ENCODE results near the gene ERGIC1. TPM values are rescaled to one million over a fixed set of nuclear protein-coding genes. Genes with fewer than 3 reads are reported as not detected.

ERGIC1 gene
- total RNA-seq, 1 experiment from 2014 or later: 77.0 TPM

DNA sequence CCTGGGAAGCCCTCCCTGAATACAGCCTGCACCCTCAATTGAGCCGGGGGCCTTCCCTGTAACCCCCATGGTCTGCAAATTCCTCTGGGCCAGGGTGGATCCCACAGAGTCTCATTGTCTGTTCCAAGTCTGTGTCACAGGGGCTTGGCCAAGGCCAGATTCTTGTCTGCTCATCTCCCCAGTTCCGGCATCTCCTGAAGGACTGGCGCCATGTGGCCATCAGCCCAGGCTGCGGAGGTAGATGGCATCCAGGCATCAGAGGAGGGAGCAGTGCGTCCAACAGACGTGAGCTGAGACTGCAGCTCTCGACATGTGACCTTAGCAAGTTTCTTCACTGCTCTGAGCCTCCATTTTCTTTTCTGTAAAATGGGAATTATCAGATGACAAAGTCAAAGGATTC, 87.9 kb downstream of the ERGIC1 start:
- Histone ChIP-seq H4K5ac (ENCODE audit: insufficient read length, low read depth, low read length) (no peak overlapping the region), H3K18ac (ENCODE audit: insufficient read length, low read depth, low read length) (no peak overlapping the region), H3K4me2 (ENCODE audit: insufficient read depth, insufficient read length, low read length) (no peak overlapping the region), H3T11ph (ENCODE audit: low read length) (no peak overlapping the region), H3K4me1 (ENCODE audit: insufficient read depth, low read length) (no peaks in the 10 kb centered on the region), H2BK12ac (ENCODE audit: insufficient read length, low read depth, low read length) (no peak overlapping the region), H2AK5ac (ENCODE audit: insufficient read length, low read length) (no peak overlapping the region), H3K9ac (ENCODE audit: extremely low read depth, insufficient read length, low read length) (no peak overlapping the region), H3K79me2 (ENCODE audit: insufficient read depth, low read length) (no peaks in the 10 kb centered on the region), H2AFZ (ENCODE audit: low read length) (no peak overlapping the region), H3K4ac (ENCODE audit: low read depth, low read length) (no peak overlapping the region), H2BK5ac (ENCODE audit: insufficient read length, low read length) (no peak overlapping the region), H2BK20ac (ENCODE audit: low read depth, low read length, poor library complexity, severe bottlenecking) (no peak overlapping the region), H2BK120ac (ENCODE audit: low read depth, low read length, poor library complexity, severe bottlenecking) (no peak overlapping the region), H4K91ac (ENCODE audit: insufficient read length, low read depth, low read length) (no peak overlapping the region), H2BK15ac (ENCODE audit: low read depth, low read length) (no peak overlapping the region), H3K23ac (ENCODE audit: insufficient read length, low read depth, low read length) (no peak overlapping the region), H3K27me3 (ENCODE audit: insufficient read depth, low read length) (no peaks in the 10 kb centered on the region), H3K56ac (ENCODE audit: insufficient read length, low read depth, low read length) (no peak overlapping the region), H3K27ac (ENCODE audit: insufficient read length, low read depth, low read length) (no peak overlapping the region), H3K79me1 (ENCODE audit: insufficient read depth, low read depth, low read length, poor library complexity, severe bottlenecking) (no peaks in the 10 kb centered on the region), H3K23me2 (ENCODE audit: insufficient read length, low read depth, low read length, poor library complexity, severe bottlenecking) (no peaks in the 10 kb centered on the region), H4K8ac (replicated peaks; ENCODE audit: insufficient read length, low read depth, low read length) (no peak overlapping the region), H4K20me1 (ENCODE audit: control insufficient read depth, insufficient read depth, insufficient read length) (no peaks in the 10 kb centered on the region), H3K14ac (ENCODE audit: insufficient read depth, low read length) (no peak overlapping the region), H3K9me3 (ENCODE audit: control insufficient read depth, low read depth, low read length) (no peaks in the 10 kb centered on the region)
- Mint-ChIP-seq H3K4me3 (no peak overlapping the region; a peak in 1 of 5 replicates), H3K9me3 (no peaks in the 10 kb centered on the region), H3K27ac (peak overlapping the region in 1 of 3 experiments; percentile 17; a peak in 2 of 7 replicates), H3K4me1 (no peaks in the 10 kb centered on the region), H3K27me3 (ENCODE audit: low read depth) (no peaks in the 10 kb centered on the region), H3K36me3 (ENCODE audit: insufficient read depth in 1 of 3, low read depth in 3 of 3) (peaks cover 15 to 65% (median 55%) of the 10 kb centered on the region in 3 experiments)
- no CpG with 5 or more reads among the region's 7 CpGs for WGBS (ENCODE audit: extremely low coverage, insufficient read length, low lambda C conversion rate)
- DNase-seq: no peak
- TF ChIP-seq, protein P1, sequence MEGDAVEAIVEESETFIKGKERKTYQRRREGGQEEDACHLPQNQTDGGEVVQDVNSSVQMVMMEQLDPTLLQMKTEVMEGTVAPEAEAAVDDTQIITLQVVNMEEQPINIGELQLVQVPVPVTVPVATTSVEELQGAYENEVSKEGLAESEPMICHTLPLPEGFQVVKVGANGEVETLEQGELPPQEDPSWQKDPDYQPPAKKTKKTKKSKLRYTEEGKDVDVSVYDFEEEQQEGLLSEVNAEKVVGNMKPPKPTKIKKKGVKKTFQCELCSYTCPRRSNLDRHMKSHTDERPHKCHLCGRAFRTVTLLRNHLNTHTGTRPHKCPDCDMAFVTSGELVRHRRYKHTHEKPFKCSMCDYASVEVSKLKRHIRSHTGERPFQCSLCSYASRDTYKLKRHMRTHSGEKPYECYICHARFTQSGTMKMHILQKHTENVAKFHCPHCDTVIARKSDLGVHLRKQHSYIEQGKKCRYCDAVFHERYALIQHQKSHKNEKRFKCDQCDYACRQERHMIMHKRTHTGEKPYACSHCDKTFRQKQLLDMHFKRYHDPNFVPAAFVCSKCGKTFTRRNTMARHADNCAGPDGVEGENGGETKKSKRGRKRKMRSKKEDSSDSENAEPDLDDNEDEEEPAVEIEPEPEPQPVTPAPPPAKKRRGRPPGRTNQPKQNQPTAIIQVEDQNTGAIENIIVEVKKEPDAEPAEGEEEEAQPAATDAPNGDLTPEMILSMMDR (conservative IDR thresholded peaks at IDR 0.05): no peak

All from H9 (cell line).